GM18526 (cell line): ENCODE results near the gene EGFR.

Source experiments
- POLR2A ChIP-seq: IDR thresholded peaks from 3 replicates; pipeline ENCODE4 v1.6.1; 2011; ENCODE audit not compliant: insufficient read length; ENCODE audit errors: extremely low read depth

EGFR gene

DNA sequence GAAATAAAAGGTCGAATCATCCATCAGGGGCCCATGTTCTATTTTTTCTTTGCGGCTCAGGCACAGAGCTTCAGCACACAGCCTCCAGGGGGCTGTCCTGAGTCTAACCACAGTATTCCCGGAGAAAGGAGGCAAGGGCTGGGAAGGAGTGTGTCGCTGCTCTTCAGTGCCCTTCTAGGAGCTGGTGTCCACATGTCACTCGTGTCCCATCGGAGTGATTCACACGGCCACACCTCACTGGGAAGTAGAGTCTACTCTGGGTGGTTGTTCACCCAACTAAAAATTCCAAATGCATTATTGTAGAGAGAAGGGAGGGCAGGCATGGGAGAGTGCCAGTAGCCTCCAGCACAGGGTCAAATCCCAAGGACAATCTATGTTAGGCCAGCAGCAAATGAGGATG is 231.5 kb downstream of the EGFR start:
- TF ChIP-seq POLR2A = no peak

DNA sequence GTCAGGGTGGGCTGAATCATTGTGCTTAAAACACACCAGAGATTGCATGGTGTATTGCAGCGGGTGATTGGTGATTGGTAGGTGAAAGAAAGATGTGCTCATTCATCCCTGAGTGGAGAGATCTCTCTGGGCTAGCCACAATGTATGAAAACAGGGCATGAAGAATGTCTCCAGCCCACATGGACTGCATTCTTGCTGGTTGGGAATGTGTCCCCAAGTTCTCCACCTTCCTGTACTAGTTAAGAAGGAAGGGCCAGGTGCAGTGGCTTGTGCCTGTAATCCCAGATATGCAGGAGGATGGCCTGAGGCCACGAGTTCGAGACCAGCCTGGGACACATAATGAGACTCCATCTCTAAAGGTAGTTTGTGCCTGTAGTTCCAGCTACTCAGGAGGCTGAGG is 232.5 kb downstream of the EGFR start:
- no peak for TF ChIP-seq POLR2A

DNA sequence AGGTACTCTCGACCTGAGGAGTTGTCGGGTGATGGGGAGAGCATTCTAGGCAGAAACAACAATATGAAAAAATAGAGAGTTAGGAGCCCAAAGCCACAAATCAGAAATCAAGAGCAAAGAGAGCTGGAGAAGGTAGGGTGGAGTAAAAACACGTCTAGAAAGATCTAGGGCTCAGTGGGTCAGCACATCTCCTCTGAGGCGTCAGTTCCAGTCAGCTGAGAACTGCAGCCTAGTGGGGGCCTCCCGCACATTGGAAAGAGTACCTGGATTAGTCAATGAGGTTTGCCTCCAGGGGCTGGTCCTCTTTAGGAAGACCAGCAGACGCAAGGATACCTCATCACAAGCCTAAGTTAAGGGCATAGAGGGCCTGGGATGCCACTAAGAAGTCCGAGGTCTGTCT is 233.1 kb downstream of the EGFR start:
- TF ChIP-seq POLR2A = no peak

DNA sequence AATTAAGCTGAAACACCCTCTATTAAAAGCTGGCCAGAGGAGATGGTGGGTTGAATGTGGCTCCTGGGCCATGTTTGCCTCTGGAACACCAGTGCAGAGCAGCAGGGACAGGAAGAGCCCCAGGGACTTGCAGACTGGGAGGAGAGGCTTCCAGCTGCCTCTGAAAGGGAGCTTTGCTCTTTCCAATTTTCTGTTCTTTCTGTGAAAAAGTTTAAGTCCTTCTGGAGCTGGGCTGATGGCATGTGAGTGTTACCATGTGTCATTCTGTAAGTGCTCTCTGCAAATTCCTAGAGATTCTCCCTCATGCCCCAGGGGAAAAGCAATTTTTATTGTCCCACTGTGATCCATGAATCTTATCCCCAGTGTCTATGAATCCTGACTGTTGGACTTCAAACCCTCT is 233.6 kb downstream of the EGFR start:
- TF ChIP-seq POLR2A = no peak

DNA sequence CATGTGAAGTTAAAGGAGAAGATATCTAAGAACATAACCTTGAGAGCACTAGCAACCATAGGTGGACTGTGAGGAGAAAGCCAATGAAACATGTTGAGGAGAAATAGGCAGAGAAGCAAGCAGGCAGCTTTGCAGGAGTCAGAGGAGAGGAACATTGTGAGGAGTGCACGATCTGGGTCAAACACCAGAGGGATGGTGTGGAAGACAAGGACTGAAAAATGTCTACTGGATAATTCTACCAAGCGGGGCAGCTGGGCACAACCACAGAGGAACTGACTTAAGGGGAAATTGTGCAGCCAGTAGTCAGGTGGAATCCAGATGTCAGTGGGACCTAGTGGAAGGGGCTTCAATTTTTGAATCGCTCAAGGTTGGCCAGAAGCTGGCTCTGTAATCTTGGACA is 234.4 kb downstream of the EGFR start:
- TF ChIP-seq POLR2A = no peak

DNA sequence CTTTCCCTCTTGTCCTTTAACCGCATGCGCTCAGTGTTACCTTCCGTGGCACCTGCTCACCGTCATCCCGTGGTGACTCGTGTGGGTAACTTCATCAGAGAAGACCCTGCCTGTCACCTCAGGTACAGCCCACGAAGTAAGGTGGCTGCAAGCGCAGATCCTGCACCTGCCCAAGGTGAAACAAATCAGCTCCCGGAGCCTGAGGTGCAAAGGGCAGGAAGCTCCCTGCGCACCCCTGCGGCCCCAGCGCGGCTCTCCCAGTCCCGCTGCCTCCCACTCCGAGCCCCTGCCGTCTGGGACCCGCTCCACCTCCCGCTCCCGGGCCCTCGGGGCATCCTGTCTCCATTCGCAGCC is 235.4 kb downstream of the EGFR start:
- TF ChIP-seq POLR2A = no peak

DNA sequence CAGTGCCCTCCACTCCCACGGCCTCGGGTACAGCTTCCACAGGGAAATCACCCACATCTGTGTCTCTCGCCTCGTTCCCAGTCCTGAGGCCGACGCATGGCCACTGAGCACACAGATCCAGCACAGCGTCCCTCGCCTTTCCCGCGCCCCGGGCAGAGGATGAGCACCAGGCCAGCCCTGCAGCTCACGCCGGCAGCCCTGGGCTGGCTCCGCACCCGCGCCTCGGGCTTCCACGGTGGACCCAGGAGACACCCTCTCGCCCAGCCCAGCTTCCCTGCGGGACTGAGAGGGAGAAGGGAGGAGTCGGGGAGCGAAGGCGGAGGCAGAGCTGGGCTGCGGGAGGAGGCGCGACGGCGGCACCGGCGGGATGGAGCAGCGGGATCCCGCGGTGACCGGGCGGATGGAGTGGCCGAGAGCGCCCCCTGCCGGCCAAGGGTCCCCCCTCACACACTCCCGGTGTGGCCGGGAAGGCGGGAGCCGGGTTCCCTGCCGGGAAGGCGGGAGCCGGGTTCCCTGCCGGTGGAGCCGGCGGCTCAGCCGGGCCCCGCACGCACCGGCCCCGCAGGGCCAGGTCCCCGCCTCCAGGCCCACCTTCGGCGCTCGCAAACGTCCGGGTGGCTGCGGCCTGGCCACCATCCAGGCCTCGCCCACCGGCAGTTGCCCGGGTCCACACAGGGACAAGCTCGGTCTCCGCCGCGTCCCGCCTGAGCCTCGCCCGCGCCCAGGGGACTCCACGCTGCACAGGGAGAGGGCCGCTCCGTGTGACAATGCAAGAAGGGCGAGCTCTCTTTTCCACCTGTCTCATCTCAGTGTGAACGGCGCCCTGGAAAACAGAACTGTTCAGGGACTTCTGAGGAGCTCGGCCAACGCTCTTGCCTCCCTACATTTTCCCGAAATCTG is 236.0 kb downstream of the EGFR start:
- no peak for TF ChIP-seq POLR2A

DNA sequence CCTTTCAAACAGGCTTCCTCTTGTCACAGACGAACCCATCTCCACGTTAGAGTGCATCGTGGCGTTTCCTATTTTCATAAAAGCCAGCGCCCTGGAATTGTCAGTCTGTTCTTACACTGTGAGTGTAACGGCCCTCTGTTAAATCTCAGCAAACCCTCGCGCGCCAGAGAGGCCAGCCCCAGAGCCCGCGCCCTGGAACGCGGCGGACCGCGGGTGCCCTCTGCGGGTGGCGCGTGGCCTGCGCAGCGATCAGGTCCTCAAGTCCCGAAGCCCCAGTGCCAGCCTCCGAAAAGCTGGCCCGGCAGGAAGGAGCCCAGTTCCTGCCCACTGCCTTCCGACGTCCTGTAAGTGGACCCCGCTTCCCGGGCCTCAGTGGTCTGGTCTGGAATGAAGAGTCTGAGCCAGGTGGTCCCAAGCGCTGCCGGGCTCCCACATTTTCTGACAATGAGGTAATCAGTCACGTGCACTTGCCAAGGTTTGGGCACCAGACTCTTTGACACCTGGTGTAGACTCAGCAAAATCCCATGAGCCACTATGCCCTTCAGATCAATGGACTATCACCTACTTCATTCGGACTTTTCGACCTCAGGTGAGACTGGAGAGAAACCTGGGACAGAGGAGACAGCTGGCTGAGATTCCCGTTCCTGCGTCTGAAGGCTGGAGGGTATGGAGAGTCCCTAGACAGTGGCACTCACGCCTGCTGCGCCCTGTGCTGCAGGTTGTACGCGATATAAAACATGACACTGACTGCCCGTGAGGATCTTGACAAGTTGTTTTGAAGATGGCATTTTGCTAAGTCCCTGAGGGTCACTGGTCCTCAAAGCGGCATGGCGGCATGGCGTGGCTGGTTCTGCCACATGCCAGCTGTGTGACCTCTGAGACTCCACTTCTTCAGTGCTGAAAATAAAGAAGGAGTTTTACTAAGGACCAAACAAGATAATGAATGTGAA is 237.0 kb downstream of the EGFR start:
- TF ChIP-seq POLR2A = no peak

DNA sequence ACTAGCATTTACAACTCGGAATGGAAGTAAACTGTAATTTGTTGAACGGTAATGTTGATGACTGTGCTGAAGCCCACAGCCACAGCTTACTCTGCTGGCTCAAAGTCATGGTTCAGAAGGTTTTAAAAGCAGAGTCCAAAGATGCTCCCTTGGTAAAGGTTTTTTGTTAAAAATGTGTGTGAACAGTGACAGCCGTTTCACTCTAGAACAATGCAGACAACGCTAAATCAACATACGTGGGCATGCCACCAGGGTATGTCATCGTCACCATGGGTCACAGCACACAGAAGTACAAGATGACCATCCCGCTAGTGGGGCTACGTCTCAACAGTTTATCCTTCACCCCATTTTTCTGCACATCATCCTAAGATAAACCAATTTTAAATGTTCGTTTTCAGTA is 239.8 kb downstream of the EGFR start:
- TF ChIP-seq POLR2A = no peak

DNA sequence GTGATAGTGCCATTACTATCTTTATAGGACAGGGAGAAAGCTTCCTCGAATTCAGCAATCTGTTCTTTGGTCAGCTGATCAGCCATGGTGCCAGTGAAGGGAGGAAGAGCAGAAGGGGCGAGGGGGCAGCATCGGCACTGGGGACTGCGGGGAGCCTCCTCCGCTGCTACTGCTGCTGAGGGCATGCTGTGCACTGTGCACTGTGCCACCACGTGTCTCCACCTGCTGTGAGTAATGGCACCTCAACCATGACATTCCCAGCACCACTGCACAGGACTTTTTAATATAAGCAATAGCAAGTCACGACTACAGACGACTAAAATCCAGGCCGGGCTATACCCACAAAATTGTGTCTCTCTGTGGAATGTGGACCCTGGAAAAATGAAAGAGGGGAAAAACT is 241.4 kb downstream of the EGFR start:
- no peak for TF ChIP-seq POLR2A

DNA sequence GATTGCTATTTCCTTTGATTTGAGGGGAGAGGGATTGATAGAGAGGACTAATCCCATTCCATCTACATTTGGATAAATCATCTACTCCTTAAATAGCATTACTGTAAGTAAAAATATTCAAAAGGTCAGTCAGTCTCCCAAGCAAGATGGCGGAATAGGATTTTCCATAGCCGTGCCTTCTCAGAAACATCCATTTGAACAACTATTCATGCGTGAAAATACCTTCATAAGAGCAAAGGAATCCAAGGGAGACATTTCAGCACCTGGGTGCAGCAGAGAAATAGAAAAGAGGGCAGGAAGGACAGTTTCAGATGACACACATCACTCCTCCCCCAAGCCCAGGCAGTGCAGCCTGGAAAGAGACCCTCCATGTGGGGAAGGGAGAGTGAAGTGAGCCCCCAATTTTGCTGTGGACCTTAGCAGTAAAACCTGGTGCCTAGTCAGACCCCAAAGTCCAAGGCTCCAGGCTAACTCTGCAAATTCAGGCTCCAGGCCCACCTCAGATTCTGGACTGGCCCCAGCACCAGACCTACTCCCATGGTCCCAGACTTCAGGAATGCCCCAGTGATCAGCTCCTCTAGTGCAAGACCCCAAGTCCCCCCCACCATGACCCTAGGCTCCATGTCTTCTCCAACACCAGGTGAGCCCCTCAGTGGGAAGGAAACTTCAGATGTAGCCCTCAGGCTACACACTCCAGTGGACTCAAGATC is 242.0 kb downstream of the EGFR start:
- TF ChIP-seq POLR2A = no peak
